Upper lobe of right lung (tissue), 1 donor: ENCODE results near the gene DAPP1. TPM values are rescaled to one million over a fixed set of nuclear protein-coding genes. Genes with fewer than 3 reads are reported as not detected.

Source experiments
- ATAC-seq: fragments of 200-7000 bp; cut with Tn5 transposase; one replicate; pipeline ENCODE4 v1.9.1; 2020; ENCODE audit warnings: mild to moderate bottlenecking, moderate library complexity
- DNase-seq: peaks from one replicate; pipeline ENCODE4 v3.0.0-alpha.2; 2020
- H3K27ac ChIP-seq: fragments of 200-600 bp; one replicate; pipeline ENCODE4 v1.8.0; 2022
- H3K27me3 ChIP-seq: fragments of 200-600 bp; one replicate; pipeline ENCODE4 v1.8.0; 2022; ENCODE audit warnings: mild to moderate bottlenecking
- H3K36me3 ChIP-seq: fragments of 200-600 bp; one replicate; pipeline ENCODE4 v1.8.0; 2022
- H3K4me1 ChIP-seq: fragments of 200-600 bp; one replicate; pipeline ENCODE4 v1.8.0; 2022
- H3K4me3 ChIP-seq: fragments of 200-600 bp; one replicate; pipeline ENCODE4 v1.8.0; 2022; ENCODE audit warnings: mild to moderate bottlenecking
- H3K9me3 ChIP-seq: fragments of 200-600 bp; one replicate; pipeline ENCODE4 v1.8.0; 2022
- intact Hi-C: fragments of 100-400 bp; cut with DNase I; formaldehyde crosslinking; loops from one replicate; pipeline ENCODE4 v1.11.0; 2022
- total RNA-seq: library from RNA; stranded (reverse); fragmentation: NEBNext Ultra II Directional; extraction: Animal tissue kit (Norgen Biotek cat#: 25700); gene quantifications from one replicate; pipeline ENCODE4 v1.2.1, GENCODE V29; 2021
- TF ChIP-seq, protein P1 (sequence below): fragments of 200-600 bp; IDR thresholded peaks from one replicate; pipeline ENCODE4 v1.8.0; 2022; ENCODE audit warnings: antibody characterized with exemption
- donor health status: DM: no; HTN: yes; CAD: no; lungs with severe emphysema.

Gene DAPP1
- total RNA-seq, 1 donor from 2014 or later, result 8.9 TPM

DNA sequence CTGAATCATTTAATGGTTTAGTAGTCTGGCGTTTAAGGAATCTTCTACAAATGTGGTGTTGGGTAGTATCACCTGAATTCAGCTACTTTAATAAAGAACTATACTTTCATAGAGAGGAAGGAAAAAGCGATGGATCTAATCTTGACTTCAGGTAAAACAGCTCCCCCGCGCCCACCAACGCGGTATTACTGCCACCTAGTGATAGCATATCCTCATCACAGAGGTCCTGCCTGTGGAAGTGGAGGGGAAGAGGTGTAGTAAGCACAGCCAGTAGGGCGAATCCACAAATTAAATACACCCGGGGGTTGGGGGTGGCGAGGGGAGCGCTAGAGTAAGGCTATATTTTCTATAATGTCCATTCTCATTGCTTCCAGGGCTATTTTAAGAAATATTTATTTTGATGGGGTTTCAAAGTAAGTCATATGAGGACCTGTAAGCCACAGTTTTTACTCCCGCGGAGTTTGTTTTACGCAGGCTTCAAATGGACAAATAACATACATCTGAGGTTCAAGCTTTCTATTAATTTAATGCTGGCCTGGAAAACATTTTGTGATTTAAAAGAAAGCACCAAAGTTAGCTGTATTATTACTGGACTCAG, 8.3 kb upstream of the DAPP1 start:
- H3K4me1 ChIP-seq, result no peaks in the 10 kb centered on the region
- no peaks in the 10 kb centered on the region for H3K27me3 ChIP-seq
- TF ChIP-seq, protein P1, sequence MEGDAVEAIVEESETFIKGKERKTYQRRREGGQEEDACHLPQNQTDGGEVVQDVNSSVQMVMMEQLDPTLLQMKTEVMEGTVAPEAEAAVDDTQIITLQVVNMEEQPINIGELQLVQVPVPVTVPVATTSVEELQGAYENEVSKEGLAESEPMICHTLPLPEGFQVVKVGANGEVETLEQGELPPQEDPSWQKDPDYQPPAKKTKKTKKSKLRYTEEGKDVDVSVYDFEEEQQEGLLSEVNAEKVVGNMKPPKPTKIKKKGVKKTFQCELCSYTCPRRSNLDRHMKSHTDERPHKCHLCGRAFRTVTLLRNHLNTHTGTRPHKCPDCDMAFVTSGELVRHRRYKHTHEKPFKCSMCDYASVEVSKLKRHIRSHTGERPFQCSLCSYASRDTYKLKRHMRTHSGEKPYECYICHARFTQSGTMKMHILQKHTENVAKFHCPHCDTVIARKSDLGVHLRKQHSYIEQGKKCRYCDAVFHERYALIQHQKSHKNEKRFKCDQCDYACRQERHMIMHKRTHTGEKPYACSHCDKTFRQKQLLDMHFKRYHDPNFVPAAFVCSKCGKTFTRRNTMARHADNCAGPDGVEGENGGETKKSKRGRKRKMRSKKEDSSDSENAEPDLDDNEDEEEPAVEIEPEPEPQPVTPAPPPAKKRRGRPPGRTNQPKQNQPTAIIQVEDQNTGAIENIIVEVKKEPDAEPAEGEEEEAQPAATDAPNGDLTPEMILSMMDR, result peak; percentile 75
- ATAC-seq (peak; percentile 93), DNase-seq (peak; percentile 78)
- H3K27ac ChIP-seq, result no peak overlapping the region
- intact Hi-C loops, result loop anchor here (10.0 kb wide), 1 partner anchor 244 kb away; the partner anchor contains the start of gene TRMT10A
- H3K4me3 ChIP-seq, result no peak overlapping the region
- no peaks in the 10 kb centered on the region for H3K36me3 ChIP-seq
- no peaks in the 10 kb centered on the region for H3K9me3 ChIP-seq

DNA sequence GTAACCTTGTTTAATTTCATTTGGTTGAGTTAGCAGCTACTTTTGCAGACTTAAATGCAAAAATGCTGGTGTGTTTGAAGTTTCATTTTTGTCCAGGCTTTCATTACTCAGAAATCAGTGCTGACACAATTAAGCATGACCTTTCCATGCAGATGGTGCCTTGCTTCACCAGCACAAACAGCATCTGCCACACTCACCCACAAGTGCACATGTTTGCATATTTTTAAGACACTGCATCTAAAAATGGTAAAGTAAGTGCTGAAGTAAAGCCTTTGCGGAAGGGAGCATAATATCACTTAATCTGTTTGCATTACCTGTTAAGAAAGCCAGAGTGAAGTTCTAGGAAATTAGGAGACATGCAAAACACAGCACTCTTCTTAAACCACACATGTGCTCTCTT, 7.3 kb upstream of the DAPP1 start:
- TF ChIP-seq, protein P1, result no peak
- no peaks in the 10 kb centered on the region for H3K4me1 ChIP-seq
- no peak overlapping the region for H3K4me3 ChIP-seq
- no peak overlapping the region for H3K27ac ChIP-seq
- DNase-seq, result no peak
- H3K27me3 ChIP-seq, result no peaks in the 10 kb centered on the region
- no peak for ATAC-seq
- intact Hi-C loops, result loop anchor here (10.0 kb wide), 1 partner anchor 245 kb away; the partner anchor contains the start of gene TRMT10A
- H3K36me3 ChIP-seq, result no peaks in the 10 kb centered on the region
- H3K9me3 ChIP-seq, result no peaks in the 10 kb centered on the region

DNA sequence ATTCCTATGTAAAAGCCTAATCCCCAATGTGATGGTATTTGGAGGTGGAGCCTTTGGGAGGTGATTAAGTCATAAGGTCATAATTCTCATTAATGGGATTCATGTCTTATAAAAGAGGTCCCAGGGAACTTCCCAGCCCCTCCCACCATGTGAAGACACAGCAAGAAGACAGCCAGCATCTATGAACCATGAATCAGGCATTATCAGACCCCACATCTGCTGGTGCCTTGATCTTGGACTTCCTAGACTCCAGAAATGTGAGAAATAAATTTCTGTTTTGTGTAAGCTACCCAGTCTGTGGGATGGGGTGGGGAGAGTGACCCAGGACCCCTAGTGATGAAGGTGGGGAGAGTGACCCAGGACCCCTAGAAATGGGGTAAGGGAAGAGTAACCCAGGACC, 6.1 kb upstream of the DAPP1 start:
- H3K27ac ChIP-seq, result no peak overlapping the region
- no peaks in the 10 kb centered on the region for H3K27me3 ChIP-seq
- no peaks in the 10 kb centered on the region for H3K9me3 ChIP-seq
- no peaks in the 10 kb centered on the region for H3K36me3 ChIP-seq
- intact Hi-C loops, result no loop called here
- peaks cover under 1% of the 10 kb centered on the region for H3K4me1 ChIP-seq
- TF ChIP-seq, protein P1, result no peak
- ATAC-seq (no peak), DNase-seq (no peak)
- no peak overlapping the region for H3K4me3 ChIP-seq

DNA sequence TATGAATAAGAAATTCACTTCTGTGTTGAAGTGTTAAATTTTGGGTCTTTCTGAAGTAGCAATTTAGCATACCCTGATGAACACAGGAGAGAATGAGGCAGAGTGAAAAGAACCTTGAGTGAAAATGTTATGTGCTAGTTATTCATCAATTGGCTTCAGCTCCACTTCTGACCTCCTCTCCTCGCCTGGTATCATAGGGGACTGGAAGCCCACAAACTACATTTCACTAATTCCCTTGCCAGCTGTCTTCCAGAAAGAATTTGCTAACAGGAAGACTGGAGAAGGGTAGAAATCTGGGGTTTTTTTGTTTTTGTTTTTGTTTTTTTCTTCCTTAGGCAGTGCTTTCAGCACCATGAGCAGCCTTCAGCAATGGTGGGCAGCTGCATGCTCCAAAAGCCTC, 5.5 kb upstream of the DAPP1 start:
- DNase-seq (no peak), ATAC-seq (no peak)
- Histone ChIP-seq H3K27me3 (no peaks in the 10 kb centered on the region), H3K36me3 (no peaks in the 10 kb centered on the region), H3K9me3 (no peaks in the 10 kb centered on the region), H3K4me3 (no peak overlapping the region), H3K27ac (no peak overlapping the region), H3K4me1 (peaks cover 4% of the 10 kb centered on the region)
- intact Hi-C loops, result no loop called here
- TF ChIP-seq, protein P1, result no peak

DNA sequence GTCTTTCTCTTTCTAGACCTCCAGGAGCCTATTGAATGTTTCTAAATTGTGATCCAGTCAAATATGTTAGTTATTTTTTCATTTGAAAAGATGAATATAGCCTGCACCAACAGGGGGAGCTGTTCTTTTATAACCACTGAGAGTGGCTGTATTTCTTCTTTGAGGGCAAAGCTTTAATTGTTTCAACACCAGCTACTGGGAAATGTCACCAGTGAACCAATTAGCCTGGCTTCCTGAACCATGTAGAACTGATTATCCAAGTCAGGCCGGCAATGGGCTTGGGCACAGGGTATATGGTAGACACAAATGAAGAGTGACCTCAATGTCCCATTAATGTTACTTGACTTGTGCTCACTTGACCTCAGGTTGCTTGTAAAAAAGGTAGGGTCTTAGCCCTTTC, 4.8 kb upstream of the DAPP1 start:
- intact Hi-C loops, result no loop called here
- ATAC-seq, result peak; percentile 61
- TF ChIP-seq, protein P1, result peak; percentile 64
- no peak for DNase-seq
- Histone ChIP-seq H3K4me1 (peaks cover 4% of the 10 kb centered on the region), H3K36me3 (no peaks in the 10 kb centered on the region), H3K4me3 (no peak overlapping the region), H3K27ac (no peak overlapping the region), H3K27me3 (no peaks in the 10 kb centered on the region), H3K9me3 (no peaks in the 10 kb centered on the region)

DNA sequence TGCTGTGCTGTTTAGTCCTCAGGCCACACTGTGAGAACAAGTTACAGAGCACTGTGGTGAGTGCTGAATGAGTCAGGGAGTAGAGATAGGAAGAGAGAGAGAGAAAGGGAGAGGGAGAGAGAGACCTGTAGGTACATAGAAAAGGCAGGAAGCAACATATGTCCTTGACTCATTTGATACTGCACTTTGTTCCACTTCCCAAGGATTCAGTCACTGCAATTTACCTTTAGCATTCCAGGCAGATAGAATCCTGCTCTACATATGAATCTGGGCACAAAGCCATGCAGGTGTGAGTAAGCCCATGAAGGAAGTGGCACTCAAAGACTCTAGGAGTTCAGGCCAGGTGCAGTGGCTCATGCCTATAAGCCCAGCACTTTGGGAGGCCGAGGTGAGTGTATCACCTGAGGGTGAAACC, 1.0 kb upstream of the DAPP1 start:
- Histone ChIP-seq H3K27ac (peak overlapping the region; percentile 76), H3K36me3 (no peaks in the 10 kb centered on the region), H3K4me3 (no peak overlapping the region), H3K9me3 (no peaks in the 10 kb centered on the region), H3K4me1 (peaks cover 4% of the 10 kb centered on the region), H3K27me3 (no peaks in the 10 kb centered on the region)
- intact Hi-C loops, result no loop called here
- ATAC-seq (peak; percentile 82), DNase-seq (peak; percentile 66)
- TF ChIP-seq, protein P1, result no peak
